CD4-positive, alpha-beta T cell treated with Interleukin-4 for 4 hours (primary cell): ENCODE data around the gene PUS1.
"Not testable (repeated sequence)": the region's sequence is repeated elsewhere in the genome, so short reads cannot be mapped to it uniquely, and the experiment has no call there.

Experiments
- DNase-seq: peaks from one replicate; pipeline ENCODE4 v3.0.0-alpha.2; 2020

The PUS1 gene

DNA sequence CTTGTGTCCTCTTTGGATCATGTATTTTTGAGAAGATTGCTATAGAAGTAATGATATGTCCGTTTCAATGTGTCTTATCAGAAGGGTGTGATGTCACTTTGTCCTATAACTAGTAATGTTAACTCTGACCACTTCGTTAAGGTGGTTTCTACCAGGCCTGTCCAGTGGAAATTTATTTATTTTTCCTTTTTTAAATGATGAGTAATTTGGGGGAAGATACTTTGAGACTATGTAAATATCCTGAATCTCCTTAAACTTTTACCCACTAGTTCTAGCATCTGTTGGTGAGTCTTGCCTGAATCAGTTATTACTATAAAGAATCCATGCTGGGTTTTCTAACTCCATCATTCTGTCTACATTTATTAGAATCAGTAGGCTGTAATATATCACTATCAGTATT lies 36.0 kb downstream of the PUS1 start:
- DNase-seq: no peak

DNA sequence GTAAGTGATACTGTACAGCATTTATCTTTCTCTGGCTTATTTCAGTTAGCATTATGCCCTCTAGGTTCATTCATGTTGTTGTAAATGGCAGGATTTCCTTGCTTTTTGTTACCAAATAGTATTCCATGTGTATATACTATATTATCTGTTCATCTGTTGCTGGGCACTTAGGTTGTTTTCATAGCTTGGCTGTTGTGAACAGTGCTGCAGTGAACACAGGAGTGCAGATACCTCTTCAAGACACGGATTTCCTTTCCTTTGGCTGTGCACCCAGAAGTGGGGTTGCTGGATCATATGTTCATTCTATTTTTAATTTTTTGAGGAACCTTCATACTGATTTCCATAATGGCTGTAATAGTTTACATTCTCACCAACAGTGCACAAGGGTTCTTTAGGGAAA lies 42.1 kb downstream of the PUS1 start:
- DNase-seq: no peak

GRCh38 chr12:131975228-131975627 lies 46.2 kb downstream of the PUS1 start:
- DNase-seq: no peak

GRCh38 chr12:131979606-131980005 lies 50.5 kb downstream of the PUS1 start:
- no peak for DNase-seq

DNA sequence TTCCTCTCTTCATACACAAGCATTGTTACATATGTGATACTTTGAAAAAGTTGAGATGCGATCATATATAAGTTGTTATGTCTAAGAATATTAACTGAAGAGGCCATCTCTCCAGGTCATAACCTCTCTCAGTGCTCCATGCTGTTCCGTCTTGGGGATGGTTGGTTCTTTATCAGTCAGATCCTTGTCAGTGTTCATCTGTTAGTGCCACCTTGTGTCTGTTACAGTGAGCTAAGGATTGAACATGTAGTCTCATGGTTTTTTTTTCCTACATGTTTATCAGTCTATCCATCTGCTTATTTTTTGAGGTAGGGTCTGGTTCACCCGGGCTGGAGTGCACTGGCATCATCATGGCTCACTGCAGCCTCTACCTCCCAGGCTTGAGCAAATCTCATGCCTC lies 51.2 kb downstream of the PUS1 start:
- no peak for DNase-seq

DNA sequence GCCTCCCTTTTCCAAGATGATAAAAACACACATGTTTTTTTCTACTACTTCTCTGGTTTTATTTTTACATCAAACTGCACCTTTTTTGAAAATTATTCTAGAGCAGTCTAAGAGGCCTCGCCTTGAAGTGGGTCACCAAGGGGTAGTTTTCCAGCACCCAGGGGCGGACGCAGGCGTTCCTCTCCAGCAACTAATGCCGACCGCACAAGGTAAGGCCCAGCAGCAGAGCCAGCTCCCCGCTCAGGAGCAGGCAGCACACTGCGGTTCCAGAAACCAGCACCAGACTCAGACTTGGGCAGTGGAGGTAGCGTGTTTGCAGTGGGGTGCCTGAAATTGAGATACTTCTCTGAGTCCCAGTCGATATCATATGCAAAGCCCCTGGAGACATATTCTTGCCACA lies 52.3 kb downstream of the PUS1 start:
- DNase-seq: no peak

- DNase-seq: no peak
These were observed 53.0 kb downstream of the PUS1 start for GRCh38 chr12:131982041-131982440.

DNA sequence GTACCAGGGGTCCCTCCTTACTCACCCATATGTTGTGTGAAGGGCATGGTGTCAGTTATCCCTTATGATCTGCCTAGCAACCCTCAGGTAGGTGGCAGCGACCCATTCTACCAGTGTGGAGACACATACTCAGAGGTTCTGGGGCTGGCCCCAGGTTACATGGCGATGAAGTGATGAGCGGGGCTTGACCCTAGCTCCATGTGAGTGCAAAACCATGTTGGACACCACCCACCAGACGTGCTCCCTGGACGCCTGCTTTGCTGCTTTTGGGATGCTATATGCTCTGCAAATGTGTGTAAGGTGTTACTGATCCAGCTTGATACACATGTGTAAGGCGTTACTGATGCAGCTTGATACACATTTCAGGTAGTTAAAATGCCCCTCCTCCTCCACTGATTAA lies 54.0 kb downstream of the PUS1 start:
- DNase-seq: no peak

GRCh38 chr12:131983554-131983953 lies 54.5 kb downstream of the PUS1 start:
- DNase-seq: no peak

DNA sequence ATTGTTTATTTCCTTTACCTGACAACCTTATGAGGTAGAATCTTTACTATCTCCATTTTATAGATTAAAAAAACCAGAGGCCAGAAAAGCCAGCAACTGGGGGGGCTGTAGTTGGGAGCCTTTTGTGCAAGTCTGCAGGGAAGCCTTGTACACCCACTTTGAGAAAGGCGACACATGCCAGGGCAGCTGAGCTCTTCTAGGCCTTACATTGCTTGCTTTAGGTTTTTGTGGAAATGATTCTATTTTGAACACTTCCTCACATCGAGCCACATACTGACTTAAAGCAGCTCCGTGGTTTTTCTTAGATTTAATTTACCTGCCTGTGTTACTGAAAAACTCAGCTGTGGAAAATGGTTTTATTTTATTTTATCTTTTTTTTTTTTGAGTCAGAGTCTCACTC lies 55.3 kb downstream of the PUS1 start:
- no peak for DNase-seq

DNA sequence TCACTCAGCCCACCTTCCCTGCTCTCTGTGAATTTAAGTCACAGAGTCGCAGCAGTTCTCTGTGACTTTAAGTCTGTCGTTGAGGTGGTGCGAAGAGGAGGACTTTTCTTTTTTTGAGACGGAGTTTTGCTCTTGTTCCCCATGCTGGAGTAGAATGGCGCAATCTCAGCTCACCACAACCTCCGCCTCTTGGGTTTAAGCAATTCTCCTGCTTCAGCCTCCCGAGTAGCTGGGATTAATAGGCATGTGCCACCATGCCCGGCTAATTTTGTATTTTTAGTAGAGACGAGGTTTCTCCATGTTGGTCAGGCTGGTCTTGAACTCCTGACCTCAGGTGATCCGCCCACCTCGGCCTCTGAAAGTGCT lies 56.4 kb downstream of the PUS1 start:
- DNase-seq: not testable (repeated sequence)

- no peak for DNase-seq
These were observed 57.3 kb downstream of the PUS1 start for GRCh38 chr12:131986361-131986760.

DNA sequence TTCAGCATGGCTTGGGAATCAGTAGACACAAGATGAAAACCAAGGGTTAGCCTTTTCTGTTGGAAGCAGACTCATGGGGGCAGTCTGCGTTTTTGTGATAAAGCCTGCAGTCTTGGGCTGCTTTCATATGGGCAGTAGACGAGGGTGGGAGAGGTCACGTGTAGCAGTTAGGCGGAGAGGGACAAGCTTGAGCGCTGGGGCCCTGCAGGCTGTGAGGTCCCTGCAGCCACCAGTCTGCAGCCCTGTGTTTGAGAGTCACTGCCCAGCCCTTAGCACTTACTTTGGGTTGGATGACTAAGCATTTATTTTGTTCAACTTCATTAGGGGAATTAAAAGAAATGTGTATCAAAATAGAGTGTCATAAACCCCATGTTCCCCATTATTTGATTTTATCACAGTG lies 57.8 kb downstream of the PUS1 start:
- DNase-seq: no peak

GRCh38 chr12:131987552-131987951 lies 58.5 kb downstream of the PUS1 start:
- DNase-seq: no peak

DNA sequence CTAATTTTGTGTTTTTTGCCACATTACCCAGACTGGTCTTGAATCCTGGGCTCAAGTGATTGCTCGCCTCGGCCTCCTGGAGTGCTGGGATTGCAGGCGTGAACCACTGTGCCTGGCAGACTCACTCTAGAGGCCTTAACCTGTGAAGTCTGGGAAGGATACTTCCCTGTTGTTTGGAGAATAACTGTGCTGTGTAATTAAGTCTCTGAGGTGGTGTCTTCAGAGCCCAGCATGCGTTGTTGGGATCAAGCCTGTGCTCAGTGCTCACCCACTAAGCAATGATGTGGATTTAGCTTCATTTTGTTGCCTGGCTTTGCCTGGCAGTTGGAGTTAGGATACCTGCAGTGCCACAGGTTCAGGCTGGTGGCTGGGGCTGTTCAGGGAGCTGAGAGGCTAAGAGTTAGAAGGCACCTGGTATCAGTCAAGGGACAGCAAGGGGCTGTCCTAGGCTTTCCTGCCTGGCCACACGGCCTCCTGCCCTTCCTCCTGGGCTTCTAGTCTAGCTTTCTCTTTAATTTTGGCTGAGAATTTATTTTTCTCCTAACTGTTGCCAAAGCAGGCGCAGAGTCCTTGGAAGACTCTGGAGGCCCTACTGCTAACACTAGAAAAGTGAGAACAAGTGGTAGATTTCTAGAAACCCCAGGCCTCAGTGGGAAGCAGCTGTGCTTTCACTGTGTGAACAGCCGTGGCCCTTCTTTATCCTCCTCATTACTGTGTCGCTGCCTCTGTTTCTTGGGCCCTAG lies 59.1 kb downstream of the PUS1 start:
- DNase-seq: no peak

GRCh38 chr12:131989021-131989420 lies 59.9 kb downstream of the PUS1 start:
- DNase-seq: no peak

DNA sequence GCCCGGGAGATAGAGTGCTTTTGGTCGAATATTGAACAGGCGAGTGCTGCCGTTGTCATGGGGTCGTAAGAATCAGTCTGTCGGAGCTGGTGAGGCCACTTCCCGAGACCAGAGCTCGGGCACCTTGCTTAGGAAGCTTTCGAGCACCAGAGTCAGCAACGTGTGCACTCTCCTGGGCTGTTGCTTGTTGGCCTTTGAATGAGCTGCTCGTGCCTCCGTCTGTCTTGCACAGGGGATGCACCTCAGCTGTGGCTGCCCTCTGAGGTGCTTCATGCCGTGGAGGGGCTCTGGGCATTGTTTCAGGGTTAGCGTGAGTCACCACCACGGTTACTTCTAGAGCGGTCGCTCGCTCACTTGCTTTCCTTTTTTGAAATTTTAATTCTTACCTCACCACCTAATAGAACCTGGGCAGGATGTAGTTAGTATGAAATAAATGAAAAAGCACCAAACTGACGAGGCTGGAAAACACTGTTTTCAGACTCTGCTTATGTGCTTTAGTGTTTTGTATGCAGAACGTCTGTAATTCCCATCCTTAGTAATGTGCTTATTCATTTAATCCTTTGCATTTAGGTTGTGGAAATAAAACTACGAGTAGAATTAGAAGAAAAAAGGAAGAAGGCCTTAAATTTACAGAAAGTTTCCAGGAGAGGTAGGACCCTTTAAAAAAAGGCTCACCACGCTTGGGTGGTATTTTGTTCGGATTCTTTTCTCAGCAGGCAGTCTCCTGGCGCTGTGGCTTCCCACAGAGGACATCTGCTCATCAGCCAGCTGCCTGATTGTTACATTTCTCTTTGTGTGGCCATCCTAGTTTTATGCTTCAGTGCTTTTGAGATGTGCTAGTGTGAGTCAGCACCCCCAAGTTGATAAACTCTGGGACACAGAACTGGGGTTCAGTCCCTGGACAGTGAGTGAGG lies 61.2 kb downstream of the PUS1 start:
- DNase-seq: no peak

- no peak for DNase-seq
These were observed 61.9 kb downstream of the PUS1 start for GRCh38 chr12:131990980-131991305.

DNA sequence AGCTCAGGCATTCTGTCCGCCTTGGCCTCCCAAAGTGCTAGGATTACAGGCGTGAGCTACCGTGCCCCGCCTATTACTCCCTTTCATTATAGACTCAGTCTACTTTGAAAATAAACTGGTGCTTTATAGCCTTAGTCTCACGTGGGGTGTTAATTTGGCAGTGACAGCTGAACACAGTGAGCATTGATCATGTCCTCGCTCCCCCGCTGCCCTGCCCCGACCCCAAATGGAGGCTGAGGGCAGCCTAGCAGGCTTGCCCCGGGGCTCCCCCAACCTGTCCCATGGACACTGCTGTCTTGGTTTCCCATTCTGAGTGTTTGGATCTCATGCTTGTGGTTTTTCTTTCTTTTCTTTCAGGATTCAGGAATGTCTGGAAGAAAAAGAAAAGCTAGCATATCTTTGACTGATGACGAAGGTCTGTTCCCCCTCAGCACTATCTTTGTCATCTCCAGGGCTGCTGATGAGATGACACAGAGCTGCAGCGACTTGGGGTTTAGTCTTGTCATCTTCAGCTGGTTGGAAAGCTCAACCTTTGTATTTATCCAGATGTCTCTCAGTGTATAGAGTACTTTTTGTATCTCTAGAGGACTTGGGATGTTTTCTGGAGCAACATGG lies 62.8 kb downstream of the PUS1 start:
- DNase-seq: no peak

DNA sequence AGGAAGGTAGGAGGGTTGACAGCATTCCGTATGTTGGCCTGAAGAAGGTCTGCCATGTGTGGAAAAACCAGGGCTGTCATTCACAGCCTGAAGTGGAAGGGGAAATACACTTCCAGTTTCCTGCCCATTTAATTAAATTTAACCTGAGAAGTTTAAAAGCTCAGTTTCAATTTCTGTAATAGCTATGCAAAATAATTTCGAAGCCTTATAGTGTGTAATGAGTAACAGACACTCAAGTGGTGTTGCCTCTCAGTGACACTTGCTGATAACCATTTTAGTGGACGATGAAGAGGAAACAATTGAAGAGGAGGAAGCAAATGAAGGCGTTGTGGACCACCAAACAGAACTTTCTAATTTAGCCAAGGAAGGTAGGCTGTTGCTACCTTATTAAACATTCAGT lies 65.5 kb downstream of the PUS1 start:
- no peak for DNase-seq
